Mononuclear cell (primary cell): Measurements from ENCODE around the gene CTNNA3. TPM values are rescaled to one million over a fixed set of nuclear protein-coding genes. Genes with fewer than 3 reads are reported as not detected.
"Not testable (repeated sequence)": the region's sequence is repeated elsewhere in the genome, so short reads cannot be mapped to it uniquely, and the experiment has no call there.

ENCODE experiments used
- H3K27me3 ChIP-seq: 2 replicates; pipeline ENCODE4 v1.6.0; 2011; ENCODE audit warnings: low read length, control low read depth; ENCODE audit not compliant: insufficient read depth
- H3K4me1 ChIP-seq: 2 replicates; pipeline ENCODE4 v1.5.1; 2011; ENCODE audit warnings: mild to moderate bottlenecking, low read length, control low read depth; ENCODE audit not compliant: insufficient read depth
- H3K4me3 ChIP-seq: 2 replicates; pipeline ENCODE4 v1.5.1; 2011; ENCODE audit warnings: mild to moderate bottlenecking, low read length, moderate library complexity
- H3K9me3 ChIP-seq: 2 replicates; pipeline ENCODE4 v1.5.1; 2011; ENCODE audit warnings: low read depth, mild to moderate bottlenecking, control low read depth, low read length
- total RNA-seq: library from RNA; depleted of rRNA; stranded (reverse); fragments of >200 nt; gene quantifications from one replicate; pipeline ENCODE4 v1.2.3, GENCODE V29; 2012

CTNNA3 gene
- total RNA-seq, 1 donor = 0.42 TPM

- H3K27me3 ChIP-seq = no peaks in the 10 kb centered on the region
- H3K9me3 ChIP-seq = no peaks in the 10 kb centered on the region
- H3K4me3 ChIP-seq = no peak overlapping the region
- H3K4me1 ChIP-seq = no peaks in the 10 kb centered on the region
Observed at GRCh38 chr10:66463611-66464010, 1232.4 kb downstream of the CTNNA3 start.

GRCh38 chr10:66457629-66458028 lies 1238.4 kb downstream of the CTNNA3 start:
- no peak overlapping the region for H3K4me3 ChIP-seq
- no peaks in the 10 kb centered on the region for H3K4me1 ChIP-seq
- H3K9me3 ChIP-seq = no peaks in the 10 kb centered on the region
- no peaks in the 10 kb centered on the region for H3K27me3 ChIP-seq

- H3K9me3 ChIP-seq = no peaks in the 10 kb centered on the region
- no peaks in the 10 kb centered on the region for H3K27me3 ChIP-seq
- H3K4me1 ChIP-seq = no peaks in the 10 kb centered on the region
- no peak overlapping the region for H3K4me3 ChIP-seq
Observed at GRCh38 chr10:66455304-66455703, 1240.7 kb downstream of the CTNNA3 start.

GRCh38 chr10:66440568-66440967 lies 1255.4 kb downstream of the CTNNA3 start:
- Histone ChIP-seq H3K27me3 (no peaks in the 10 kb centered on the region), H3K4me1 (no peaks in the 10 kb centered on the region), H3K4me3 (no peak overlapping the region), H3K9me3 (no peaks in the 10 kb centered on the region)

DNA sequence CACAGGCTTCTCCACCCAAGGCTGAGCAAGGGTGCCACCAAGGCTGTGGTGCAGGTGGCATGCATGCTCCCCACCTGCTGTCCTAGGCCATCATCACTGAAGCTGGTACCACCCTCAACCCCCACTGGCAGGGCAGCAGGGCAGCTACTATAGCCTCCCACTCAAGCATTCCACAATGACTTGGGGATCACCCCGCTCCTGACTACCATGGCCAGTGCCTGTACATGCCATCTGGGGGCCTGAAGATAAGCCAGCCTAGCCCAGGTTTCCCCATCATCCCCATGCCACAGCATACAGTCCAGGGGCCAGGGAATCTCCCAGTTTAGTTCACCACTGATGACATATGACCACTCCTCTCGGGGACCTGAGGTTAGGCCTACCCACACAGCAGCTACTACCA lies 1281.1 kb downstream of the CTNNA3 start:
- H3K4me1 ChIP-seq = no peaks in the 10 kb centered on the region
- H3K27me3 ChIP-seq = no peaks in the 10 kb centered on the region

DNA sequence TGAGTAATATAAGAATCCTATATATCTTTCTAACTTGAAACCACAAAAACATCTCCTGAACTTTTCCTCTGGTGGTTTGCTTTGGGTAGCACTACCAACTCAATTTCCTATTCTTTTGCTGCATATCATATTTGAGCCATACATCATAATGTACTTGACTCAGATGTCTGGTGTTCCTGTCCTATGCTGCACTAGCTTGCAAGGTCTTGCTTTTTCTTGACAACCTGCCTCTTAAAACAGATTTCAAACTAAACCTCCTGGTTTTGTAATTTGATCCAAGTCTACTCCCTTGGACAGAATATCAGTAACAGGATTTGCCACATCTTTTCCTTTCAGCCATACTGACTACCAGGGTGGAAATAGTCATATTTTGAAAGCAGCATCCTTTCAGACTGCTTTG lies 1290.4 kb downstream of the CTNNA3 start:
- Histone ChIP-seq H3K4me1 (no peaks in the 10 kb centered on the region), H3K27me3 (no peaks in the 10 kb centered on the region), H3K4me3 (no peak overlapping the region), H3K9me3 (no peaks in the 10 kb centered on the region)

More for the DNA sequence above, 1281.1 kb downstream of the CTNNA3 start:
- H3K4me3 ChIP-seq = no peak overlapping the region
- no peaks in the 10 kb centered on the region for H3K9me3 ChIP-seq

GRCh38 chr10:66398669-66399068 lies 1297.3 kb downstream of the CTNNA3 start:
- Histone ChIP-seq H3K4me3 (no peak overlapping the region), H3K4me1 (no peaks in the 10 kb centered on the region), H3K9me3 (no peaks in the 10 kb centered on the region), H3K27me3 (no peaks in the 10 kb centered on the region)

GRCh38 chr10:66394342-66395063 lies 1301.5 kb downstream of the CTNNA3 start:
- Histone ChIP-seq H3K4me3 (no peak overlapping the region), H3K27me3 (no peaks in the 10 kb centered on the region), H3K4me1 (no peaks in the 10 kb centered on the region), H3K9me3 (no peaks in the 10 kb centered on the region)

DNA sequence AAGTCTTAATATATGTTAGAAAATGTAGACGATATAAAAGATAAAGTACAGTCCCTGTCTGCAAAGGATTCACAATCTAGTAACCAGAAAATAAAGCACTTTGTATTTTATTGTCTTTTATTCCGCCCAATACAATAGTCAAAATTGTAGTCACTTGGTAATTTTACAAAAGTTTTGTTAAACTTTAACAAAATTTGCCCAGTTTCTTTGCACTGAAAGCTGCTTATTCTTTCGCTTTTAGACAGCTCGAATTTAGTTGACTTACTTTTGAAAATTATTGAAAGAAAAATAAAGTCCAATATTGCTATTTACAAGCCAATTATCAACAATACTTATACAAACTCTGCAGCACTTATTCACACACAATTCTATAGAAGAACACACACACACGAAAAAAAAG lies 1305.1 kb downstream of the CTNNA3 start:
- no peaks in the 10 kb centered on the region for H3K27me3 ChIP-seq
- H3K9me3 ChIP-seq = no peaks in the 10 kb centered on the region
- H3K4me1 ChIP-seq = no peaks in the 10 kb centered on the region
- H3K4me3 ChIP-seq = no peak overlapping the region

- no peaks in the 10 kb centered on the region for H3K27me3 ChIP-seq
- no peak overlapping the region for H3K4me3 ChIP-seq
- no peaks in the 10 kb centered on the region for H3K4me1 ChIP-seq
- no peaks in the 10 kb centered on the region for H3K9me3 ChIP-seq
Observed at GRCh38 chr10:66381045-66381444, 1315.0 kb downstream of the CTNNA3 start.

DNA sequence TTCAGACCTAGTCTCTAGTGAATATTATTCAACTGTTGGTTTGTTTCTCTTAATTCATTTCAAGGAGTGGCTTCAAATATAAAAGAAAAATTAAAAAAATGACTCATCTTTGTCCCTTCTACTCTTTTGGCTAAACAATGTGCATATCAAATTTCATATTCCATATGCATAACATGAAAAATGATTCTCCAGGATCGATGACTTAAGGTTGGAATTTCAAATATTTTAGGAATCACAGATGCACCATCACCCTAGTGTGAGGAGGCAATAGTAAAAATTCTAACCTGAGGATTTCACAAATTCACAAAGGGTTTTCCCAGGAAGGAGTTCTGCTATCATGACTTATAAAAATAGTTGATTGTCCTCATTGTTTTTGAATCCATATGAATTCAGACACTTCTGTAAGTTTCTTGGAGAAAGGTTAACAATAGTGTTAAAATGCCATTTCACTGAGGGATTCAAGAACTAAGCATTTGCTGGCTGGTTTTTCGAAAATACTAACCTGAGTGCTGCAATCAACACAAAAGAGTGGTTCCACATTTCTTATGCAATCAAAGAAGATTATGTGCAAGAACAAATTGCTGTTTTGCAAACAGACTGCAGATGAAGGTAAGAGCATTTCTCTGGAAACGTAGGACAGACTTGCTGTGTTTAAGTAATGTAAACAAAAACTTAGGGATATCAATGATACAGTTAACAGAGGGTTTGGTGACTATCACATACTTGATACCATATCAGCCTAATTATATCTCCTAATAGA lies 1317.7 kb downstream of the CTNNA3 start:
- no peak overlapping the region for H3K4me3 ChIP-seq
- H3K4me1 ChIP-seq = no peaks in the 10 kb centered on the region
- no peaks in the 10 kb centered on the region for H3K9me3 ChIP-seq
- no peaks in the 10 kb centered on the region for H3K27me3 ChIP-seq

GRCh38 chr10:66368146-66368545 lies 1327.8 kb downstream of the CTNNA3 start:
- Histone ChIP-seq H3K4me3 (no peak overlapping the region), H3K4me1 (no peaks in the 10 kb centered on the region), H3K9me3 (no peaks in the 10 kb centered on the region), H3K27me3 (no peaks in the 10 kb centered on the region)

DNA sequence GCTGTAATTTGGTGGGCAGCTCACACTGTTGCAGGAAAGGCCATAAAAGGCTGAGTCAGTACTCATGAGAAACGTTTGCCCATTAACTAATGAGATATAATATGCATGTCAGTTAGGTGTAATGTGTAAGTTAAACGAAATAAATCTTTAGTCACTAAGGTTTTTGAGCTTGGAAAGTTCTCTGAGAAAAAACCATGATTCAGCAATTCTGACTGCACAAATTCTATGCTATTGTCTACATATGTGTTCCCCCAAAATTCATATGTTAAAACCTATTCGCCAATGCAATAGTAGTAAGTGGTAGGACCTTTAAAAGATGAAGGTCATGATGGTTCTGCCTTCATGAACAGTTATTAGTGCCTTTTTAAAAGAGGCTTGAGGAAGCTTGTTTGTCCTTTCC lies 1329.8 kb downstream of the CTNNA3 start:
- H3K4me1 ChIP-seq = no peaks in the 10 kb centered on the region
- H3K4me3 ChIP-seq = no peak overlapping the region
- H3K9me3 ChIP-seq = no peaks in the 10 kb centered on the region
- no peaks in the 10 kb centered on the region for H3K27me3 ChIP-seq

- no peak overlapping the region for H3K4me3 ChIP-seq
- no peaks in the 10 kb centered on the region for H3K4me1 ChIP-seq
- H3K9me3 ChIP-seq = no peaks in the 10 kb centered on the region
- no peaks in the 10 kb centered on the region for H3K27me3 ChIP-seq
Observed at GRCh38 chr10:66365686-66366085, 1330.3 kb downstream of the CTNNA3 start.

DNA sequence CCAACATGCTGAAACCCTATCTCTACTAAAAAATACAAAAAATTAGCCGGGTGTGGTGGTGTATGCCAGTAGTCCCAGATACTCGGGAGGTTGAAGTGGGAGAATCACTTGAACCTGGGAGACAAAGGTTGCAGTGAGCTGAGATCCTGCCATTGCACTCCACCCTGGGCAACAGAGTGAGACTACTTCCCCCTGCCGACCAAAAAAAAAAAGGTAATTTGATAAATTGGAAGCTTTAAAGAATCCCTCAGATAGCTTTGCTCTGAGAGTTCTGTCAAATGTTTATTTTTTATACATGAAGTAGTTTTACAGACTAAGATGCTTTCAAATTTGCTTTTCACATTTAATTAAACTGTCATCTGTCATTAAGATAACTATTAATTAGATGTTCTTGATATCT lies 1333.5 kb downstream of the CTNNA3 start:
- Histone ChIP-seq H3K9me3 (no peaks in the 10 kb centered on the region), H3K4me3 (no peak overlapping the region), H3K4me1 (no peaks in the 10 kb centered on the region), H3K27me3 (no peaks in the 10 kb centered on the region)

GRCh38 chr10:66353822-66354221 lies 1342.2 kb downstream of the CTNNA3 start:
- H3K9me3 ChIP-seq, H3K27me3 ChIP-seq, H3K4me1 ChIP-seq, H3K4me3 ChIP-seq: not testable (repeated sequence)
